Bronchial epithelial cell (primary cell): ENCODE data around the gene POLDIP3. TPM values are rescaled to one million over a fixed set of nuclear protein-coding genes. Genes with fewer than 3 reads are reported as not detected.

ENCODE experiments used
- DNase-seq: peaks from one replicate; pipeline ENCODE4 v3.0.0-alpha.2; 2010; ENCODE audit warnings: low read depth
- FAIRE-seq: peaks from 2 replicates; lab custom pipeline; 2011; peaks lifted over from hg19 to GRCh38; lab: Jason Lieb, UNC
- H3K27me3 ChIP-seq: 2 replicates; pipeline ENCODE4 v1.5.1; 2011; ENCODE audit warnings: low read length; ENCODE audit not compliant: control insufficient read depth, insufficient read depth
- H3K36me3 ChIP-seq: 2 replicates; pipeline ENCODE4 v1.5.1; 2011; ENCODE audit warnings: low read length; ENCODE audit not compliant: control insufficient read depth, insufficient read depth
- H3K4me3 ChIP-seq: 2 replicates; pipeline ENCODE4 v1.5.1; 2011; ENCODE audit warnings: mild to moderate bottlenecking, low read depth, low read length, control low read depth
- CTCF ChIP-seq: IDR thresholded peaks from 2 replicates; pipeline ENCODE4 v1.5.1; 2011; ENCODE audit warnings: mild to moderate bottlenecking, moderate library complexity, low read length, control low read depth, inconsistent platforms; ENCODE audit not compliant: insufficient read depth, severe bottlenecking
- total RNA-seq: library from RNA; depleted of rRNA; stranded (reverse); fragments of >200 nt; gene quantifications from 2 replicates; pipeline ENCODE4 v1.2.1, GENCODE V29; 2014

The POLDIP3 gene
- total RNA-seq, 1 donor from 2014 or later = 16.8 TPM

GRCh38 chr22:42643634-42644421, 29.1 kb upstream of the POLDIP3 start:
- Histone ChIP-seq H3K36me3 (no peaks in the 10 kb centered on the region), H3K4me3 (no peak overlapping the region), H3K27me3 (no peaks in the 10 kb centered on the region)
- DNase-seq = no peak
- no peak for FAIRE-seq
- TF ChIP-seq CTCF = no peak

- Histone ChIP-seq H3K36me3 (no peaks in the 10 kb centered on the region), H3K27me3 (no peaks in the 10 kb centered on the region), H3K4me3 (no peak overlapping the region)
- DNase-seq = no peak
- no peak for FAIRE-seq
- no peak for TF ChIP-seq CTCF
Measured at GRCh38 chr22:42642806-42643633, 28.3 kb upstream of the POLDIP3 start.

GRCh38 chr22:42641801-42642413, 27.2 kb upstream of the POLDIP3 start:
- H3K4me3 ChIP-seq = no peak overlapping the region
- no peak for DNase-seq
- no peaks in the 10 kb centered on the region for H3K27me3 ChIP-seq
- H3K36me3 ChIP-seq = no peaks in the 10 kb centered on the region
- FAIRE-seq = no peak
- no peak for TF ChIP-seq CTCF

- no peak for DNase-seq
Measured at GRCh38 chr22:42639541-42640241, 25.0 kb upstream of the POLDIP3 start.

GRCh38 chr22:42637555-42637954, 22.9 kb upstream of the POLDIP3 start:
- peak; percentile 2 for TF ChIP-seq CTCF
- no peak for DNase-seq
- H3K36me3 ChIP-seq = peaks cover 8% of the 10 kb centered on the region
- no peak for FAIRE-seq
- no peak overlapping the region for H3K4me3 ChIP-seq
- no peaks in the 10 kb centered on the region for H3K27me3 ChIP-seq

More at GRCh38 chr22:42639541-42640241, 25.0 kb upstream of the POLDIP3 start:
- no peak for TF ChIP-seq CTCF
- Histone ChIP-seq H3K27me3 (no peaks in the 10 kb centered on the region), H3K36me3 (no peaks in the 10 kb centered on the region), H3K4me3 (no peak overlapping the region)
- FAIRE-seq = no peak
